IMR-90 (cell line): ENCODE measurements around the gene TAS2R3. TPM values are rescaled to one million over a fixed set of nuclear protein-coding genes. Genes with fewer than 3 reads are reported as not detected.

Experiments
- ATAC-seq: fragments of 200-7000 bp; cut with Tn5 transposase; 2 replicates; pipeline ENCODE4 v1.9.1; 2020; ENCODE audit warnings: low read depth, mild to moderate bottlenecking, moderate library complexity
- BruUV-seq: library from RNA; stranded (reverse); fragments of 400-500 nt; replicated peaks from 2 replicates; lab custom pipeline; 2021; lab: Mats Ljungman, UMichigan
- CTCF ChIA-PET: fragments of 300-600 bp; formaldehyde crosslinking; extraction: SDS; loops from one replicate; lab custom pipeline; 2021; ENCODE audit warnings: antibody characterized with exemption; lab: Yijun Ruan, JAX
- POLR2A ChIA-PET: fragments of 300-600 bp; sonication (Branson Sonifier 250); formaldehyde crosslinking; loops from one replicate; lab custom pipeline; 2022; ENCODE audit warnings: antibody characterized with exemption; ENCODE audit not compliant: unreplicated experiment; lab: Charles Lee
- DNase-seq: peaks from one replicate; pipeline ENCODE4 v3.0.0; 2013
- H2AFZ ChIP-seq: replicated peaks from 2 replicates; pipeline ENCODE3; 2013; ENCODE audit warnings: low read length, mild to moderate bottlenecking; ENCODE audit not compliant: poor library complexity
- H2AK5ac ChIP-seq: 2 replicates; pipeline ENCODE4 v1.6.1; 2013; ENCODE audit warnings: low read depth, low read length, inconsistent platforms
- H2AK9ac ChIP-seq: replicated peaks from 2 replicates; pipeline ENCODE3; 2013; ENCODE audit warnings: mild to moderate bottlenecking, low read depth, low read length, moderate library complexity; ENCODE audit not compliant: poor library complexity
- H2BK120ac ChIP-seq: 2 replicates; pipeline ENCODE4 v1.6.1; 2013; ENCODE audit warnings: low read depth, low read length, inconsistent platforms
- H2BK15ac ChIP-seq: 3 replicates; pipeline ENCODE4 v1.6.1; 2013; ENCODE audit warnings: low read depth, low read length, inconsistent platforms
- H2BK20ac ChIP-seq: 2 replicates; pipeline ENCODE4 v1.6.1; 2013; ENCODE audit warnings: low read depth, mild to moderate bottlenecking, inconsistent platforms, low read length, moderate library complexity
- H2BK5ac ChIP-seq: 2 replicates; pipeline ENCODE4 v1.6.1; 2013; ENCODE audit warnings: mild to moderate bottlenecking, low read depth, low read length, inconsistent platforms; ENCODE audit not compliant: poor library complexity, severe bottlenecking
- H3K14ac ChIP-seq: replicated peaks from 2 replicates; pipeline ENCODE4 v1.6.1; 2013; ENCODE audit warnings: low read depth, low read length, inconsistent platforms
- H3K18ac ChIP-seq: 2 replicates; pipeline ENCODE4 v1.6.1; 2013; ENCODE audit warnings: low read depth, low read length, control low read depth
- H3K23ac ChIP-seq: 2 replicates; pipeline ENCODE4 v1.6.1; 2013; ENCODE audit warnings: low read depth, low read length, inconsistent platforms
- H3K27ac ChIP-seq: 2 replicates; pipeline ENCODE4 v1.5.1; 2013; ENCODE audit warnings: mild to moderate bottlenecking, control low read depth, low read length; ENCODE audit not compliant: insufficient read depth
- H3K27me3 ChIP-seq: 2 replicates; pipeline ENCODE4 v1.6.1; 2013; ENCODE audit warnings: low read length; ENCODE audit not compliant: control insufficient read depth, insufficient read depth
- H3K36me3 ChIP-seq: 2 replicates; pipeline ENCODE4 v1.6.1; 2013; ENCODE audit warnings: low read length, mixed read lengths; ENCODE audit not compliant: control insufficient read depth, insufficient read depth
- H3K4ac ChIP-seq: 2 replicates; pipeline ENCODE4 v1.6.1; 2013; ENCODE audit warnings: low read depth, low read length, inconsistent platforms
- H3K4me1 ChIP-seq: 2 replicates; pipeline ENCODE4 v1.6.1; 2013; ENCODE audit warnings: low read length, mixed read lengths; ENCODE audit not compliant: control insufficient read depth, insufficient read depth
- H3K4me2 ChIP-seq: 2 replicates; pipeline ENCODE4 v1.6.1; 2013; ENCODE audit warnings: low read depth, mild to moderate bottlenecking, control low read depth, low read length, moderate library complexity
- H3K4me3 ChIP-seq: 2 replicates; pipeline ENCODE4 v1.5.1; 2013; ENCODE audit warnings: low read depth, mild to moderate bottlenecking, control low read depth, low read length, moderate library complexity; ENCODE audit not compliant: insufficient read depth
- H3K56ac ChIP-seq: 2 replicates; pipeline ENCODE4 v1.6.1; 2013; ENCODE audit warnings: low read length, inconsistent platforms; ENCODE audit not compliant: insufficient read depth; ENCODE audit errors: extremely low read depth
- H3K79me1 ChIP-seq, 2 experiments: 2 replicates each; pipeline ENCODE4 v1.6.1; 2013; ENCODE audit warnings: low read length in 2 of 2, inconsistent platforms in 1 of 2, low read depth in 1 of 2
- H3K9ac ChIP-seq: 2 replicates; pipeline ENCODE4 v1.6.1; 2013; ENCODE audit warnings: low read depth, low read length, control low read depth
- H3K9me1 ChIP-seq: 2 replicates; pipeline ENCODE4 v1.6.1; 2013; ENCODE audit warnings: low read length, inconsistent platforms; ENCODE audit not compliant: insufficient read depth
- H3K9me3 ChIP-seq: 2 replicates; pipeline ENCODE4 v1.6.1; 2013; ENCODE audit warnings: low read length; ENCODE audit not compliant: control insufficient read depth, insufficient read depth
- H4K20me1 ChIP-seq: 2 replicates; pipeline ENCODE4 v1.6.1; 2013; ENCODE audit warnings: low read length, inconsistent platforms; ENCODE audit not compliant: insufficient read depth
- H4K5ac ChIP-seq: 2 replicates; pipeline ENCODE4 v1.6.1; 2013; ENCODE audit warnings: mild to moderate bottlenecking, low read depth, low read length, control low read depth
- H4K8ac ChIP-seq, 2 experiments: 2 replicates each; pipeline ENCODE4 v1.6.1; 2013; ENCODE audit warnings: low read depth in 2 of 2, low read length in 2 of 2, control low read depth in 1 of 2, inconsistent platforms in 1 of 2
- H4K91ac ChIP-seq: 2 replicates; pipeline ENCODE4 v1.6.1; 2013; ENCODE audit warnings: low read depth, low read length, inconsistent platforms; ENCODE audit not compliant: insufficient read depth
- CTCF ChIP-seq: conservative IDR thresholded peaks from 2 replicates; pipeline ENCODE4 v1.5.1; 2012; ENCODE audit warnings: mild to moderate bottlenecking, low read depth, low read length, improper control_type of control experiment
- MAZ ChIP-seq: IDR thresholded peaks from 2 replicates; pipeline ENCODE4 v1.6.1; 2012; ENCODE audit warnings: low read depth, mild to moderate bottlenecking, low read length, improper control_type of control experiment, moderate library complexity, borderline replicate concordance
- RAD21 ChIP-seq: IDR thresholded peaks from 2 replicates; pipeline ENCODE4 v1.6.1; 2012; ENCODE audit warnings: low read length, improper control_type of control experiment
- SMC3 ChIP-seq: fragments of 150-350 bp; IDR thresholded peaks from 2 replicates; pipeline ENCODE4 v1.6.1; 2016; ENCODE audit warnings: low read depth, mild to moderate bottlenecking, antibody characterized with exemption, low read length, moderate library complexity
- WGBS, 2 experiments: methylation state at CpG; one replicate each; pipeline versions ENCODE4 v1.1.5 to v1.1.7; 2013; ENCODE audit warnings: missing lambda C conversion rate in 2 of 2; ENCODE audit not compliant: insufficient read length in 1 of 2; ENCODE audit errors: extremely low coverage in 2 of 2; 5-methylcytosine and 5-hydroxymethylcytosine counted together
- dilution Hi-C: fragments of 300-500 bp; cut with HindIII; formaldehyde crosslinking; loops from one replicate; pipeline ENCODE4 v1.14.3; 2018; ENCODE audit warnings: low sequenced_read_pairs; ENCODE audit not compliant: unreplicated experiment
- in situ Hi-C: fragments of 300-500 bp; cut with MboI; formaldehyde crosslinking; loops from 3 replicates; pipeline ENCODE4 v1.14.3; 2019; ENCODE audit warnings: low sequenced_read_pairs, inconsistent platforms, mixed read lengths
- intact Hi-C: fragments of 100-400 bp; cut with micrococcal nuclease; formaldehyde crosslinking; loops from 2 replicates; pipeline ENCODE4 v1.10.0; 2022
- polyA plus RNA-seq, 3 experiments: library from polyadenylated mRNA; depleted of rRNA; stranded (reverse); fragments of >200 nt; gene quantifications; 2 replicates each; pipeline ENCODE4 v1.2.3, GENCODE V29; 2012; ENCODE audit warnings: low replicate concordance in 1 of 3
- total RNA-seq: library from RNA; depleted of rRNA; stranded (reverse); fragments of >200 nt; gene quantifications from 2 replicates; pipeline ENCODE4 v1.2.3, GENCODE V29; 2012

Gene TAS2R3
- total and polyA plus RNA-seq, 2 of the 4 experiments (the other 2 are of a cell fraction), result 0.72 TPM; not detected in 1

- WGBS, 2 experiments, result 0 to 100% methylated on average over 1 of the region's 13 CpGs
- H3K4ac ChIP-seq, result no peak overlapping the region
- H2AK9ac ChIP-seq, result no peak overlapping the region
- ATAC-seq, result peak; percentile 88
- no peak overlapping the region for H3K23ac ChIP-seq
- TF ChIP-seq MAZ, result no peak
- peak; percentile 65 for TF ChIP-seq CTCF
- TF ChIP-seq SMC3, result peak; percentile 26; the same call in 1 of the 2 replicates
- TF ChIP-seq RAD21, result peak; percentile 48
- dilution Hi-C loops (no loop called here), intact Hi-C loops (no loop called here), in situ Hi-C loops (no loop called here)
- ChIA-PET POLR2A (no interaction called here), CTCF (interaction anchor here (0.6 to 1.3 kb wide), 6 partner anchors 14 to 131 kb away, joined by 3 to 5 read pairs (median 4); no protein-coding TSS in a partner anchor)
- no peaks in the 10 kb centered on the region for H3K9me3 ChIP-seq
- DNase-seq, result peak; percentile 55
- no peaks in the 10 kb centered on the region for H3K36me3 ChIP-seq
- no peak overlapping the region for H2BK15ac ChIP-seq
- no peak overlapping the region for H4K8ac ChIP-seq
- H3K79me1 ChIP-seq, result no peaks in the 10 kb centered on the region
- no peak overlapping the region for H2BK20ac ChIP-seq
- BruUV-seq, result no TSS peak
- H3K18ac ChIP-seq, result no peak overlapping the region
- H2BK5ac ChIP-seq, result no peak overlapping the region
- H3K56ac ChIP-seq, result no peak overlapping the region
- H4K91ac ChIP-seq, result no peak overlapping the region
- no peak overlapping the region for H2AK5ac ChIP-seq
- H4K5ac ChIP-seq, result no peak overlapping the region
- no peaks in the 10 kb centered on the region for H3K27me3 ChIP-seq
- no peak overlapping the region for H3K4me3 ChIP-seq
- no peak overlapping the region for H3K4me2 ChIP-seq
- no peak overlapping the region for H3K27ac ChIP-seq
- H4K20me1 ChIP-seq, result no peaks in the 10 kb centered on the region
- no peaks in the 10 kb centered on the region for H3K4me1 ChIP-seq
- H3K9ac ChIP-seq, result no peak overlapping the region
- no peak overlapping the region for H2BK120ac ChIP-seq
- H3K9me1 ChIP-seq, result no peaks in the 10 kb centered on the region
- no peak overlapping the region for H2AFZ ChIP-seq
- no peak overlapping the region for H3K14ac ChIP-seq
Observed at GRCh38 chr7:141785706-141786552, 22.0 kb downstream of the TAS2R3 start.
